ENCODE results near the gene C1orf87.
"Not testable (repeated sequence)": the region's sequence is repeated elsewhere in the genome, so short reads cannot be mapped to it uniquely, and the experiment has no call there.

C1orf87 gene

DNA sequence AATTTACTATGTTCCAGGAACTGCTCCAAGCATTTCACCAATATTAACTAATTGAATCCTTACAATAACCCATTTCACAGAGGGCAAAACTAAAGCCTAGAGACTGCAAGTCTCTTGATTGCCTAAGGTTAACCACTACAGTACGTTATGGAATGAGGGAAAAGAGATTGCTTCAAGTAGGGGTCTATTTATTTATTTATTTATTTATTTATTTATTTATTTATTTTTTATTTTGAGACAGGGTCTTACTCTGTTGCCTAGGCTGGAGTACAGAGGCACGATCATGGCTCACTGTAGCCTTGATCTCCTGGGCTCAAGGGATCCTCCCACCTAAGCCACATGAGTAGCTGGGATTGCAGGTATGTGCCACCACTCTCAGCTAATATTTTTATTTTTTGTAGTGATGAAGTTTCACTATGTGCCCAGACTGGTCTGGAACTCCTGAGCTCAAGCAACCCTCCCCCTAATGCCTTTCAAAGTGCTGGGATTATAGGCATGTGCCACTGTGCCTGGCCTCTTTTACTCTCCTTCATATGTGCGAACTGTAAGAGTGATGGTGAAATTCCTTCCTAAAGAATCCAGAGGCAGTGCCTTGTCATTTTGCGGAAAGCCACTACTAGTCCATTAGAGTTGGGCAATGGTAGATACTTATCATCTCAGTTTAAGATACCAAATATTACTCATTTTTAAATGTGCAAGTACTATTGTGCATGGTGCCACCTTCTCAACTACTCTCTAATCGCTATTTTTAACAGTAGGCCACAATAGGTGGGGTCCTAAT, 81.3 kb downstream of the C1orf87 start:
- no peak for DNase-seq

DNA sequence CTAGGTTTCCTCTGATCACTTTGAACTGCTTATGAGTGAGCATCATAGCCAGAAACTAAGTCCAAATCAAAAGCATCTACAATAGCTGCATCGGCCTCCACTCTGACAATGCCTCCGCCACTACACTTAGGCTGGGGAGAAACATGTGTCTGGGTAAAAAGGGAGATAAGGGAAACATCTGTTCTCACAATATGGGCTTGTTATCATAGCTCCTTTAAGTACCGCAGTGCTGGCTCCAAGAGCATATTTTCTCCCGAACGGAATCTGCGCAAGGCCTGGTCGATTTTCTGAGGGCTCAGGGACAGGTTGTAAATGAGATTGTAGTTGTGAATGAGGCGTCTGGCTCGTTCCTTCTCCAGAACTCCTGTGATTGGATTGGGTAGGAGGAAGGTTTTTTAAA, 83.1 kb downstream of the C1orf87 start:
- no peak for DNase-seq

DNA sequence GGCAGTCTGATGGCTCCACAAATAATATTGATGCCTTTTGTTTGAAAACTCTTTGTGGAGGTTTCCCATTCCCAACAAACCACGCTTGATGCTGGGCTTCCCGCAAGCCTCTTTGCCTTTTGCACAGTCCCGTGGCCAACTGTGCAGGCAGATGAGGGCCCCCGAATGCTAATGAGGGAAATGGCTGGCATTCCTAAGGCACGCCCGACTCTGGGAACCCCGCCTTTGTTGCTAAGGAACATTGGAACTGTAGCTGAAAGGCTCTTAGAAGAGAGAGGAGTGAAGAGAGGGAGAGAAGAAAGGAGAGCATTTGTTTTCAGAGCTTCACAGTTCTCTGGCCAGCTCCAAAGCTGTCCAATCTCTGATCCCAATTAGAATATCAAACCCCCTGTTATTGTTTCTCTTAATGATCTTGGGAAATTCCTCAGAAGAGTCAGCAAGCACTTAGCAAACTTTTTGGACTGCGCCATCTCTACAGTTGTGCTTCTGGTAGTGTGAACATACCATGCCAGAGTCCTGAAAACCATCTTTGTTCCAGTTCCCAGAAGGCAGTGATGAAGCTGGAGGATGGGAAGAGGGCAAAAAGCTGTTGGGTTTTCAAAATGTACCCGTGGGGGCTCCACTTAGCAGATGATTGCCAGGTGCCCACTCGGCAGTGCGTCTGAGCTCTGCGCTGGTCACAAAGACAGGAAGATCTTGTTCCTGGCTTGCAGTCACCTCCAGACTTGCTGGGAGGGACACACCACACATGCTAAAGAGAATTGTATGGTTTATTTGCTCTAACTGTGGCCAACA, 86.9 kb downstream of the C1orf87 start:
- DNase-seq = no peak

DNA sequence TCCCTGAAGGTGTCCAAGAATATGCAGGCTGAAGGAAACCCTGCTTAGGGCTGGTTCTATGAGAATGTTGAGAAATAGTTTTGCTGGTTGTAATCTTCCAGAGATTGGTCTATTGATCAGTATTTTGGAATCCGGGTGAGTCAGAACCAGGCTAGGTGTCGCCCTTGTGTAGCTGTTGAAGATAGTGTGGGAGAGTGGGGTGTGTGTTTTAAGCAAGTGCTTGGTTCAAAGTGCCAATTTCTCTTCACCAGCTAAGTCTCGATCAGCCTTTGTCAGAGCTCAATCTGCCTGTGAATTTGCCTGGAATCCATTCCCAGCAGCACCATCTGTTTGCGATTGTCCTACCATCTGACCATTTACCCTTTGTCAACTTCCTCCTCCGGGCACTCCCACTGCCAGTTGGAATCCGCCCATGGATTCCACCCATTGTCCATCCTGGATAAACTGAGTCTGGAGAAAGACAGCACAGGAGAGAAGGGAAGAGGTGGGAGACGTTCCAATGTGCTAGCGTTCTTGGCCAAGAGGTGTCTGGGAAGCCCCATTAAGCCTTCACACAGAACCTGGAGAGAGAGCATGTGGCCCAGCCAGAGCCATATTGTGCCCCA, 87.6 kb downstream of the C1orf87 start:
- no peak for DNase-seq

DNA sequence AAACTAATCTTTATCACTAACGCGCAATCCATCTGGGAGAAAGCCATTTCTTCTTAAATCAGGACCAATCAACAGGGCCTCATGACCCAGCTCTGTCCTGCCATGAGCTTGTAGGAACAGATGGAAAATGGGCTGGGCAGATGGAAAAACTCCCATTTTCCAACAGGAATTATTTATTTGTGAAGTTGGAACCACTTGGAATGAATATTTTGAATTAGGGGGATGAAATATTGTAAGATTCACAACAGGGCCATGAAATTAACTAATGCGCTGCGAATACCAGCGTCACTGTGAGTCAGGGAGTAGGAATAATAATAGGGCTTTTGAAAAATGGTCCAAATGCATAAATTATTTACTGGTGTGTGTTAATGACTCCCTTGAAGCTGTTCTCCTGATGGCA, 93.9 kb downstream of the C1orf87 start:
- DNase-seq = no peak

DNA sequence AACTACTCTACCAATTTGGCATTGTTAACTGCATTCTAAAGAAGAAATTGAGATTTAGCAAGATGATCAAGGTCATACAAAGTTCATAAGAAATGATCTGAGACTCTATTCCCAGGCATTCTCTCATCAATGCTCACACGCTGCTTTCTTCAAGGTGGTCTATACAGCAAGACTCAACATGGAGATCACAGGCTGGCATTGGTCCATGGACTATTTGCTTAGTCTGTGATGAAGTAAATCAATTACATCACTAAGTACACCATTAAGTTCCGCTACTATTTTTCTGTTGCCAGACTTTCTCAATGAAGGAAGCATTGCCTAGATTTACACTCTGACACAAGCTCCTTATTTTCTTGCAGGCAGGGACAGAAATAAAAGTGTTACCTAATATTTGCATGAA, 95.1 kb downstream of the C1orf87 start:
- no peak for DNase-seq

DNA sequence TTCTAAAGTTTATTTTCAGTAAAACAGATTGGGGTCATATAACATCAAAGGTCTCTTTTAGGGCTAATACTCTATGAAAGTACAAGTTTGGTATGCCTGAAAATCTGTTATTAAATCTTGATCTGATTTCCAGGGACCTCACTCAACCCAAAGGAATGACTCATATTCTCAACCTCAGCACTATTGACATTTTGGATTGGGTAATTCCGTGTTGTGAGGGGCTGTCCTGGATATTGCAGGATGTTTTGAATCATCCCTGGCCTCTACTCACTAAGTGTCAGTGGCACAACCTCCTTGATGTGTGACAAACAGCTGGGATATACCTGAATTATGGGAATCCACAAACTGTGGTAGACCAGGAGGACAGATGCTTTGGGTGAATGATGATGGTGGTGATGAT, 95.5 kb downstream of the C1orf87 start:
- no peak for DNase-seq

DNA sequence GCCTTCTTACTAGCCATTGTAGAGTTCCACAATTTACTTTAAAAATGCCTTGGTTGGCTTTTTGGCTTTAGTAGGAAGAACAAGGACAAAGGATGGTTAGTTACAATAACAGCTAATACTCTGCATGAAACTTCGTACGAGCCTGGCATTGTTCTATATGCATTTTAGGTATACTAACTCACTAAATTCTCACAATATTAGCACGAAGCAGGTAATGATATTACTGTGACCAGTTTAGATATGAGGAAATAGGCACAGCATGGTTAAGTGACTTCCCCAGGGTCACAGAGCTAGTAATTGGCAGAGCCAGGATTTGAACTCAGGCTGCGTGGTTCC, 96.5 kb downstream of the C1orf87 start:
- no peak for DNase-seq

DNA sequence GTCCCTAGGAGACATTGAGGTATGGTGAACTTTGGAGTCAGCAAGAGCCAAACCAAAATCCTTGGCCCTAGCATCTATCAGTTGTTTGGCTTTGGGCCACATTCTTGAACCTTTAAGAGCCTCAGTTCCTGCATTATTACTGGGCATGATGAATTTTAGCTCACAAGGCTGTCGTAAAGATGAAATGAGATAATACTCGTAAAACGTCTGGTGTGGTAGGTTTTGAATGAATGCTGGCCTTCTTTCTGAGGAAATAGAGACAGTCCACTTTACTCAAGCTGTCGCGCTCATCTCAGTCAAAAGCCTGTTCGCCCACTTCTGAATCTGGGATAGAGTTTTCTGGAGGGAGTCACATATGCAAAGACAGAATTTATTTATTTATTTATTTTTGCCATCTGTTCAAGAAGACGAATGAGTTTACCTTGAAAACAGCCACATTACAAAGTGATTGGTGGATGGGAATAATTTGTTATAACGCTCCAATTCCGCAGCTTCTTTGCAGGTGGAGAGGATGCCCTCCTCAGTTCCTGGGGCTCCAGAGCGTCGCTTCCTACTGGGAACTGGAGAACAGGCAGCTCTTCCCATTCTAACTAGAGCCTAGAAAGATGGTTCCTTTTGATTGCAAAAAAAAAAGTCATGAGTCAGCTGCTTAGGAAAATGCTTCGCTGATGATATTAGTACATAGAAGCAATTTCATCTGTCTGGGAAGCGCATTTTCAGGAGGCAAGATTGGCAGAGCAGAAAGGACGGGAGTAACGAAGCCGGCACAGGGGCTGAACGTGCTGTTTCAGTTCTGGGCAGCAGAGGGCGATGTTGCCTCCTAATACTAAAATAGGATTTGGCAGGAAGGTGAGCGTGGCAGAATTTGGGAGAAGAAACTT, 97.1 kb downstream of the C1orf87 start:
- DNase-seq = peak; percentile 59

DNA sequence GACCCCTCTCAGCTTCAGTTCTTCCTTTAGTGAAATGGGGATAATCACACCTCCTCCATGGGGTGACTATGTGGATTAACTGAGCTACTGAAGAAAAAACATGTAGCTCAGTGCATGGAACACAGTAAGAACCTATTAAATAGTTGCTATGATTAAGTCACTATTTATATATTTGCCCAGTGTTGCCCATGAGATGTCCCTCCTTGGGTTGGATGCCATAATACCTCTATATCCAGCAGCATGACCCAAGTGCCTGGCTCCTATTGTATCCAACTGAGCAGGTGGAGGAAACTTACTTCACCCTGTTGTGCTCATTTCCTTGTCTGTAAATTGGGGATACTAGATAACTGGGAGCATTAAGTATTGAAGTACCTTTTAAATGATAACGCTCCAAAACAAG, 99.9 kb downstream of the C1orf87 start:
- DNase-seq = no peak

DNA sequence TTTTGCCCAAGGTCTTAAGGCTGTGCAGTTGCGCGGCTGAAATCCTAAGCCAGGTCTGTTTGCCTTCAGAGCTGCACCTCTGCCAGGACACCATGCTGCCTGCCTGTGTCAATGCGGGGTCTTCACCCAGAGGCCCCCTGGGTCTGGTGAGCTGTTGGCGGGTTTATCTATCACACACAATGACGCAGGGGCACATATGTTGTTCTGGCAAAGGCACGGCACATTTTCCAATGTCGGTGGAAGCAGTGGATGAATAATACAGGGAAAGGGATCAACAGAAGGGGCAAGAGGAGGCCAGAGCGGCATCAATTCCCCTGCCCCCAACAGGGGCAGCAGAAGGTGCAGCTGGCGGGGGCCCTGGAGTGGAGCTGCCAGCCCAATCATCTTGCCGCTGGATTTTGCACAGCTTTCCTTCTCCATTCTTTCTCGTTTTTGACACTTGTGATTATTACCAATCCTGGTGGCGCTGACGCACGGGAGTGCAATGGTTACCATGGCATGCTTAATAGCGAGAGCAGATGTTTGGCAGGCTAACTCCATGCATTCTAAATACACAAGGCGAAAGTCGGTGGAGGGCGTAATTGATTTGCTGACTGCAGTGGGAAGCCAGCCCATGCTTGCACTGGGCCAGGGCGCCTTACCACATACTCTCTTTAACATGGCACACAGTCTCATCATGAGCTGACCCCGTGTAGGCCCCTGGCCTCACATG, 101.2 kb downstream of the C1orf87 start:
- no peak for DNase-seq

DNA sequence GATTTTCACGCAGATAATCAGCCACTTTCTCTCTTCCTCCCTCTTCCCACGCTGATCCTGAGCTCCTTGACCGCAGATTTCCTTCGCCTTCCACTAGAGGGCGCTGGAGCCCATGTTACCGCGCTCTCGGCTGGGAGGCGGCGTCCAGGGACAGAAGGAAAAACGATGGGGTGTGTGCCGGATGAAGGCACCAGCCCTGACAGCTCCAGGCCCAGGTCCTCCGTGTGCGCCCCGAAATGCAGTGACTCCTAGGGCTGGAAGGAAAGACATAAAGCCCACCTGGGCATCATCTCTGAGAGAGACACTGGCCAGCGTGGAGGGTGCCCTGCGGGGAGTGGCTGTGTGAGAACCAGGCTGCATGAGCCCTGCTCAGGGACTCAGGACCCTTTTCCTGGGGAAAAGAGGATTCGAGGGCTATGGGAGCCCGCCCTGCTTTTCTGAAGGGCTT, 102.1 kb downstream of the C1orf87 start:
- DNase-seq = peak; percentile 53

DNA sequence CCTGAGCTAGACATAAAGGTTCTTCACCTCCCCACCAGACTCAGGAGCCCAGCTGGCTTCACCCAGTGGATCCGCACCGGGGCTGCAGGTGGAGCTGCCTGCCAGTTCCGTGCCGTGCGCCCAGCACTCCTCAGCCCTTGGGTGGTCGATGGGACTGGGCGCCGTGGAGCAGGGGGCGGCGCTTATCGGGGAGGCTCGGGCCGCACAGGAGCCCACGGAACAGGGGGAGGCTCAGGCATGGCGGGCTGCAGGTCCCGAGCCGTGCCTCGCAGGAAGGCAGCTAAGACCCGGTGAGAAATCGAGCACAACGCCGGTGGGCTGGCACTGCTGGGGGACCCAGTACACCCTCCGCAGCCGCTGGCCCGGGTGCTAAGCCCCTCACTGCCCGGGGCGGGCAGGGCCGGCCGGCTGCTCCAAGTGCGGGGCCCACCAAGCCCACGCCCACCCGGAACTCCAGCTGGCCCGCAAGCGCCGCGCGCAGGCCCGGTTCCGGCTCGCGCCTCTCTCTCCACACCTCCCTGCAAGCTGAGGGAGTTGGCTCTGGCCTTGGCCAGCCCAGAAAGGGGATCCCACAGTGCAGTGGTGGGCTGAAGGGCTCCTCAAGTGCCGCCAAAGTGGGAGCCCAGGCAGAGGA, 103.9 kb downstream of the C1orf87 start:
- not testable (repeated sequence) for DNase-seq

DNA sequence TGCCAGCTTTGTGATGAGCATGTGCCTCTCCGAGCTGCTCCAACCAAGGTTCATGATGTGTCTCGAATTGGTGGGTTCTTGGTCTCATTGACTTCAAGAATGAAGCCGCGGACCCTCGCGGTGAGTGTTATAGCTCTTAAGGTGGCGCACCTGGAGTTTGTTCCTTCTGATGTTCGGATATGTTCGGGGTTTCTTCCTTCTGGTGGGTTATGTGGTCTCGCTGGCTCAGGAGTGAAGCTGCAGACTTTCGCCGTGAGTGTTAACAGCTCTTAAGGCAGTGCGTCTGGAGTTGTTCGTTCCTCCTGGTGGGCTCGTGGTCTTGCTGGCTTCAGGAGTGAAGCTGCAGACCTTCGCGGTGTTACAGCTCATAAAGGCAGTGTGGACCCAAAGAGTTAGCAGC, 104.8 kb downstream of the C1orf87 start:
- not testable (repeated sequence) for DNase-seq

DNA sequence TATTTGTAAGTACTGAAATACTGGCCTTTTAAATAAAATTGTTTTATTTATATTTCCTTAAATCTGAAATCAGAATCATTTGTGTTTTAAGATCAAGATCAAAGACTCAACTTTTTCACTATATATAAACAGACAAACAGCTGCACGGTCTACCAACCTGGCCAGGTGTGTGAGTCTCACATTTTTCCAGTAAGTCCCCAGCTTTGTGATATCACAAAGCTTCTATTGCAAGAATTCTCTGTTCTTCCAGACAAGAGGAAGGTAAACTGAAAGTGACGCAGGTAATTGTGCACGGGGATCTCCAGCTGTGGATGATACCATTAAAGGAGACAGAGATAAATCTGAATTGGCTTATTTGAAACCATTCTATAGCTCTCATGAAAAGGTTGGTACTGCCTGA, 105.8 kb downstream of the C1orf87 start:
- DNase-seq = no peak

DNA sequence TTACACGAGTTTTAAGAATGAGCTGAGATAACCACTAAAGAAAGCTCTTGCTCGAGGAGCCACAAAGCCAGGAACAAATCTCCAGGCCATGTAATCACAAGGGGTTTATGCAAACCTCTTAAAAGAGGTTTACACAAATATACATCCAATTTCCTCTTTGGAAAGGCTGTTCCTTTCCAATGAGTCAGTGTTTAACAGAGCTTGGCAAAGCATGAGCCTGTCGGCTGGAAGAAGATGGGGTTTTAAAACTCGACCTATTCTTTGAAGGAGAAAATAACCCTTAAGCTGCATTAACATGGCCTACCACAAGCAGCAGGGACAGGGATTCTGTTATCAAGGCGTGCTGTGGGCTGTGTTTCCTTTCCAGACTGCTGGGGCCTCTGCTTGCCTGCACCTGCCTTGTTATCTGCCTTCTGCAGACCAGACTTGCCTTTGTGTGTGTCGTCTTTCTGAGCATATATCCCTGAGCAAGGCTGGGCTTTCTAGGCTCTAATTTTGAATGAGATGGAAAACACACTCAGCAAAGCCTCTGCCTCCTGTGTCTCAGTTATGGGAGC, 106.4 kb downstream of the C1orf87 start:
- no peak for DNase-seq

DNA sequence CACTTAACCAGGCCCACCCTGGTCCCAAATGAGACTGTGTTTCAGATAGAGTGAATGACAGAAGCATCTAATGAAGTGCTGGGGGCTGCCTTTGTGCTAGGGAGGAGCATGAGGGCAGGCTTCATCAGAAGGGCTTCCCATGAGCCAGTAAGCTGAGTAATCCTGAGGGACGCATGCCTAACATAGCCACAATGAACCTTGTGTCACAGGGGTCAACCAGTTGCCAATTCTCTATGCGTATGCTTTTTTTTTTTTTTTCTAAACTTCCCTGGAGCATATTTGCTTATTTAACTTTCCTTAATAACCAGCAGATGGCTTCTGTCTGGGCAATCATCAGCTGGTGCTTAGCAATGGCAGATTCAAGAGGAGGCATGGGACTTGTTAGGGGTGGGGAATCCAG, 121.5 kb downstream of the C1orf87 start:
- DNase-seq = no peak

DNA sequence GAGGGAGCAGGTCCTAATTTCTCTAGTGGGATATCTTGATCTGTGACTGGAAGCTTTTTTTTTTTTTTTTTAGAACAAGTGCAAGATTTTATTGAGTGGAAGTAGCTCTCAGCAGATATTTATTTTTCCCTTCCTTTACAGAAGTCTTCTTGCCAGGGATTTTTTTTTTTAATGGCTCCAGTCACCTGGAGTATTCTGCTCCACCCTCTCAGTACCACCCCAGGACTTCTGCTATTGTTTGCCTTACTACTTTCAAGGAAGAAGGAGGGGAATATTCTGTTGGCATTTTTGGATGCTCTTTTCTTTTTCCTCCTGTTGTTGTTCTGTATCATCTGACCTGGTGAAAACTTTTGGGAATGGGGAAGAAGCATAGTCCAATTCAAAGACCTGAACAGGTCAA, 123.9 kb downstream of the C1orf87 start:
- DNase-seq = no peak

DNA sequence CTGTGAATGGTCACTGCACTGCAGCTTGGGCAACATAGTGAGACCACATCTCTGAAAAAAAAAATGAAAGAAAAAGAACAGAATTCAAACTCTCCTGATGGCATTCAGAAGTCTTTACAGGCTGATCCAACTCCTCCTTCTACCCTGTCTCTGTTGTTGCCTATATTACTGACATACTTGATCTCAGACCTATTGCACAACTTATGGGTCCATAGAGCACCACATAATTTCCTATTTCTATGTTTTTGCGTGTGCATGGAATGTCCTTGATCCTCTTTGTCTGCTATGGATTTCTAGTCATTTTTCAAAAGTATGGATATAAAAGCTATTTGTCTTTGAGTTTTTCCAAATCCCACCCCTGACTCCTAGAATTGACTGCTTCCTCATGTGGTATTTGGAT, 124.6 kb downstream of the C1orf87 start:
- DNase-seq = no peak

DNA sequence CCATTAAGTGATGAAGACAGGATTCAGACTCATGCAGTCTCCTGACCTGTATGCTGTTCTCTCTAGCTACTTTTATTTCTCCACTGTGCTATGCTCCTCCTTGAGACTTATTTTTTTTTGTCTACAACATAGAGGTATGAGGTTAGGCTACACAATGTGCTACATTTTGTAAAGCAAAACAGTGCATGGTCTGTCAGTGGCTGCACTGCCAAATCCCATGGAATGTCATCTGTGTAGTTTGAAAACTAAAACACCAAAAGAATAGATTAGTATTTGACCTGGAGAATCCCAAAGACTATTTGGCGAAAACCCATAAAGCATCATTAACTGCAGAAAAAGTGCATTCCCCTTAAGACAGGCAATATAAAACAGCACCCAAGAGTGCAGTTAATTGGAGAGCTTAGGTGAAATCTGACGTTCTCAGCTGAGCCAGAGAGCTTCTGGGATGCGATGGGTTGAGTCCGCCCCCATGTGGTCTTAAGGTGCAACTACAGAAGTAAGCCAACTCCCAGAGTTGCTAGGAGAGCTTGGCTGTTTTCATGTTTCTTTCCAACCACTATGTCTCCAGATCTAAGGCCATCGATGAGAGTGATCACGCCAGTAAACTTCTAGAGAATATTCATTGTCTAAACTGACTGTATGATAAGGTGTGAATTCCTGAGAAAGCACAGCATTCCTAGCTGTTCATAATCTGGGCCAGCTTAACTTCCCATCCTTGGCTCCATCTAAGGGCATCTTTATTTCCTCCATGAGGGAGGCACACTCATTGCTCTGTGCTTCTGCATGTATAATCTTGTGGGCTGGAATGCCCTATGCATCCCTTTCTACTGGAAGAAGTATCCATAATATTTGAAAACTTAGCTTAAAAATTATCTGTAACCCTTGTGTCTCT, 126.3 kb downstream of the C1orf87 start:
- no peak for DNase-seq
